K562 (cell line): Measurements from ENCODE around the gene PPP4R4.

Experiments used
- NONO ChIP-seq, 2 experiments: fragments of 200-400 bp in 1 of 2; fragments of 450-650 bp in 1 of 2; formaldehyde crosslinking in 1 of 2; IDR thresholded peaks; 2 replicates each; pipeline ENCODE4 v1.6.1; 2017; ENCODE audit warnings: low read depth in 2 of 2, mild to moderate bottlenecking in 2 of 2, moderate library complexity in 2 of 2, low read length in 1 of 2
- ZBED1 ChIP-seq: IDR thresholded peaks from 2 replicates; pipeline ENCODE4 v1.6.1; 2014
- ZNF583 ChIP-seq: fragments of 250-450 bp; sonication (Bioruptor Pico); IDR thresholded peaks from 2 replicates; pipeline ENCODE4 v1.4.0; 2020

DNA sequence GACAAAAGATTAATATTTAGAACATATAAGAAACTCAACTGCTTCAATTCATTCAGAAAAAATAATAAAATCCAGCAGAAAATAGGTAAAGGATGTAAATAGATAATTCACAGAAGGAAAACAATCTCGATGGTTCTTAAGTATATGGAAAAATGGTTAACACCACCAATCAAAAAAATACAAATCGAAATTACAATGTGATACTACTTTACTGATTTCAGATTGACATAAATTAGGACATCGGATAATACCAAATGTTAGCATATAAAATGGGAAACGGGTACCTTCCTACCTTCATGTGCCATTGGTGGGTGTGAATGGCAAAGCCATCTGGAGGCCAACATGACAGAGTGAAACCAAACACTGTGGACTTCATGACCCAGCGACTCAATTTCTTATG lies 1.6 kb upstream of the PPP4R4 start:
- TF ChIP-seq NONO (IDR thresholded peaks at IDR 0.05; ENCODE audit: low read depth in 2 of 2, low read length in 1 of 2), result no peak
- no peak for TF ChIP-seq ZBED1
- no peak for TF ChIP-seq ZNF583
